ENCODE measurements around the gene GPR42. TPM values are rescaled to one million over a fixed set of nuclear protein-coding genes. Genes with fewer than 3 reads are reported as not detected.
A peak's percentile ranks its signal among the peaks of the same experiment; 100 is the strongest.
"Not testable (repeated sequence)": the region's sequence is repeated elsewhere in the genome, so short reads cannot be mapped to it uniquely, and the experiment has no call there.

GPR42 gene
- total RNA-seq, 1 experiment from 2014 or later, result not detected

- DNase-seq (ENCODE audit: low spot score), result no peak
- in situ Hi-C loops (cut with HindIII; ENCODE audit: low sequenced_read_pairs), result no loop called here
Measured at GRCh38 chr19:35345671-35346111, 25.2 kb upstream of the GPR42 start.

DNA sequence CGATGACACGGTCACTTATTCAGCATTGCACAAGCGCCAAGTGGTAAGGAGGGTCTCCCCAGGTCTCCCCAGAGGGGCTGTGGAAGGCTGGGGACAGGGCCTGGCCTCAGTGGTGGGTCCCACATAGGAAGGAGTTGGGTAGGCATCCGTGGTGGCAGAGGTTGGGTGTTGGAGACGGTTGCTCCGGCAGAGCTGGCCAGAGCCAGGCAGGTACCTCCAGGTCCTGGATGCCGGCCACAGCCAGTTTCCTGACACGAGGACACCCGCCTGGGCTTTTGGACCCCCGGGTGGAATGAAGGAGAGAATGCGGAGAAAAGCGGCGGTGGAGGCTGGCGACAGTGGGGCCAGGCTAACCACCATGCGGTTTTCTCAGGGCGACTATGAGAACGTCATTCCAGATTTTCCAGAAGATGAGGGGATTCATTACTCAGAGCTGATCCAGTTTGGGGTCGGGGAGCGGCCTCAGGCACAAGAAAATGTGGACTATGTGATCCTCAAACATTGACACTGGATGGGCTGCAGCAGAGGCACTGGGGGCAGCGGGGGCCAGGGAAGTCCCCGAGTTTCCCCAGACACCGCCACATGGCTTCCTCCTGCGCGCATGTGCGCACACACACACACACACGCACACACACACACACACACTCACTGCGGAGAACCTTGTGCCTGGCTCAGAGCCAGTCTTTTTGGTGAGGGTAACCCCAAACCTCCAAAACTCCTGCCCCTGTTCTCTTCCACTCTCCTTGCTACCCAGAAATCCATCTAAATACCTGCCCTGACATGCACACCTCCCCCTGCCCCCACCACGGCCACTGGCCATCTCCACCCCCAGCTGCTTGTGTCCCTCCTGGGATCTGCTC, 24.4 kb upstream of the GPR42 start:
- in situ Hi-C loops (cut with HindIII; ENCODE audit: low sequenced_read_pairs), result no loop called here
- DNase-seq (ENCODE audit: low spot score), result no peak

DNA sequence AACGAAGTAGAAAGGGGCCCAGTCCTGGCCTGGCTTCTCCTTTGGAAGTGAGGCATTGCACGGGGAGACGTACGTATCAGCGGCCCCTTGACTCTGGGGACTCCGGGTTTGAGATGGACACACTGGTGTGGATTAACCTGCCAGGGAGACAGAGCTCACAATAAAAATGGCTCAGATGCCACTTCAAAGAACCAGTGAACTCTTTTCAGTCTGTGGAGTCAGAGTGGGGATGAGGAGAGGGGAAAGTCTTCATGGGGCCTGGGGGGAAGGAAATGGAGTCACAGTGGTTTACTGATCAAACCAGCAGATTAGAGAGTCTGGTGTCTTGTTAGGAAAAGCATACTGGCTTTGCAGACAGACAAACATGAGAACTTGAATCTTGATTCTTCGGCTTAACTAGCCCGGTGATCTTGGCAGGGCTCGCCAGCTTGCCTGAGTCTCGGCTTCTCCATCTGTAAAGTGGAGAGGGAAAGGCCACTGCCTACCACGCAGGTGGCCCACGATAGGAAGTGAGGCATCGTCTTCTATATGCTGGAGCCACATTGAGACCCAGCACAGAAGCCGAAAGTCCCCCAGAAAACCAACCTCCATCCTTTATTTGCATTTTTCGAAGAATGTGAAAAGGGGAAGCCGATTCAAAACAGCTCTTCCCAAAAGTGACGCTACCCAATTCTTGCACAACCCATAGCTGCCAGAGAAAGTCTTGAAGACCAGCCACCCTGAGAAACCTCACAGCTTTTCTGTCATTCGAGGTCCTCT, 23.5 kb upstream of the GPR42 start, which contains the start of gene FFAR1:
Gene FFAR1 (plus strand): TSS at position 732 of the 759 bp plus-strand sequence. CDS start 3,650 bp downstream, outside the sequence.
- in situ Hi-C loops (cut with HindIII; ENCODE audit: low sequenced_read_pairs), result no loop called here
- no peak for DNase-seq (ENCODE audit: low spot score)

- DNase-seq (ENCODE audit: low spot score), result no peak
- in situ Hi-C loops (cut with HindIII; ENCODE audit: low sequenced_read_pairs), result no loop called here
Measured at GRCh38 chr19:35347930-35348298, 23.0 kb upstream of the GPR42 start.

GRCh38 chr19:35348911-35349611, 21.8 kb upstream of the GPR42 start:
- in situ Hi-C loops (cut with HindIII; ENCODE audit: low sequenced_read_pairs), result no loop called here
- DNase-seq (ENCODE audit: low spot score), result no peak

- DNase-seq (ENCODE audit: low spot score), result no peak
- in situ Hi-C loops (cut with HindIII; ENCODE audit: low sequenced_read_pairs), result loop anchor here (5.0 kb wide), 1 partner anchor 82 kb away; no protein-coding TSS in a partner anchor
Measured at GRCh38 chr19:35349614-35350521, 21.0 kb upstream of the GPR42 start.

DNA sequence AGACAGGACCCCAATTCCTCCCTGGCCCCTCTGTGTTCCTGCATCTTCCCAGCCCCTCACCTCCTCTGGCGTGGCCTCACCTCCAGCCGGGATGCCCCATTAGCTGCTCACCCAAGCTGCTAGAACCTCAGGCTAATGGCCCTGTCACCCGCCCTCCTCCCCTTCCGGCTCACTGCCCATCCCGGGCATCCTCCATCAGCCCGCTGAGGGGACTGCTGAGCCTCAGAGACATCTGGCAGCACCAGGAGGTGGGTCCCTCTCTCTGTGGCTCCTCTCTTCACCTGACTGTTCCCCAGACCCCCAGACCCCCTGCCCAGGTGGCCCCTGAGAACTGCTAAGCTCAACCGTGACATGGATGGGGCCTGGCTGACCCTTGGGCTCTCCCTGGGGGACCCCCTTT, 20.3 kb upstream of the GPR42 start:
- no peak for DNase-seq (ENCODE audit: low spot score)
- in situ Hi-C loops (cut with HindIII; ENCODE audit: low sequenced_read_pairs), result loop anchor here (5.0 kb wide), 1 partner anchor 82 kb away; no protein-coding TSS in a partner anchor

DNA sequence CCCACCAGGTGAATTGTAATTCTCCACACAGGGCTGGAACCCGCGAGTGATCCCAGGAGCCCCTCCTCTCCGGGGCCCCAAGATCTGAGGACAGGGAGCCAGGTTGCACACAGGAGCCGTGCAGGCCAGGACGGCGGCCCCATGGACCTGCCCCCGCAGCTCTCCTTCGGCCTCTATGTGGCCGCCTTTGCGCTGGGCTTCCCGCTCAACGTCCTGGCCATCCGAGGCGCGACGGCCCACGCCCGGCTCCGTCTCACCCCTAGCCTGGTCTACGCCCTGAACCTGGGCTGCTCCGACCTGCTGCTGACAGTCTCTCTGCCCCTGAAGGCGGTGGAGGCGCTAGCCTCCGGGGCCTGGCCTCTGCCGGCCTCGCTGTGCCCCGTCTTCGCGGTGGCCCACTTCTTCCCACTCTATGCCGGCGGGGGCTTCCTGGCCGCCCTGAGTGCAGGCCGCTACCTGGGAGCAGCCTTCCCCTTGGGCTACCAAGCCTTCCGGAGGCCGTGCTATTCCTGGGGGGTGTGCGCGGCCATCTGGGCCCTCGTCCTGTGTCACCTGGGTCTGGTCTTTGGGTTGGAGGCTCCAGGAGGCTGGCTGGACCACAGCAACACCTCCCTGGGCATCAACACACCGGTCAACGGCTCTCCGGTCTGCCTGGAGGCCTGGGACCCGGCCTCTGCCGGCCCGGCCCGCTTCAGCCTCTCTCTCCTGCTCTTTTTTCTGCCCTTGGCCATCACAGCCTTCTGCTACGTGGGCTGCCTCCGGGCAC, 19.3 kb upstream of the GPR42 start:
- DNase-seq (ENCODE audit: low spot score), result no peak
- in situ Hi-C loops (cut with HindIII; ENCODE audit: low sequenced_read_pairs), result loop anchor here (5.0 kb wide), 1 partner anchor 81 kb away; no protein-coding TSS in a partner anchor

DNA sequence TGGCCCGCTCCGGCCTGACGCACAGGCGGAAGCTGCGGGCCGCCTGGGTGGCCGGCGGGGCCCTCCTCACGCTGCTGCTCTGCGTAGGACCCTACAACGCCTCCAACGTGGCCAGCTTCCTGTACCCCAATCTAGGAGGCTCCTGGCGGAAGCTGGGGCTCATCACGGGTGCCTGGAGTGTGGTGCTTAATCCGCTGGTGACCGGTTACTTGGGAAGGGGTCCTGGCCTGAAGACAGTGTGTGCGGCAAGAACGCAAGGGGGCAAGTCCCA, 18.8 kb upstream of the GPR42 start:
- no peak for DNase-seq (ENCODE audit: low spot score)
- in situ Hi-C loops (cut with HindIII; ENCODE audit: low sequenced_read_pairs), result loop anchor here (5.0 kb wide), 1 partner anchor 80 kb away; no protein-coding TSS in a partner anchor

DNA sequence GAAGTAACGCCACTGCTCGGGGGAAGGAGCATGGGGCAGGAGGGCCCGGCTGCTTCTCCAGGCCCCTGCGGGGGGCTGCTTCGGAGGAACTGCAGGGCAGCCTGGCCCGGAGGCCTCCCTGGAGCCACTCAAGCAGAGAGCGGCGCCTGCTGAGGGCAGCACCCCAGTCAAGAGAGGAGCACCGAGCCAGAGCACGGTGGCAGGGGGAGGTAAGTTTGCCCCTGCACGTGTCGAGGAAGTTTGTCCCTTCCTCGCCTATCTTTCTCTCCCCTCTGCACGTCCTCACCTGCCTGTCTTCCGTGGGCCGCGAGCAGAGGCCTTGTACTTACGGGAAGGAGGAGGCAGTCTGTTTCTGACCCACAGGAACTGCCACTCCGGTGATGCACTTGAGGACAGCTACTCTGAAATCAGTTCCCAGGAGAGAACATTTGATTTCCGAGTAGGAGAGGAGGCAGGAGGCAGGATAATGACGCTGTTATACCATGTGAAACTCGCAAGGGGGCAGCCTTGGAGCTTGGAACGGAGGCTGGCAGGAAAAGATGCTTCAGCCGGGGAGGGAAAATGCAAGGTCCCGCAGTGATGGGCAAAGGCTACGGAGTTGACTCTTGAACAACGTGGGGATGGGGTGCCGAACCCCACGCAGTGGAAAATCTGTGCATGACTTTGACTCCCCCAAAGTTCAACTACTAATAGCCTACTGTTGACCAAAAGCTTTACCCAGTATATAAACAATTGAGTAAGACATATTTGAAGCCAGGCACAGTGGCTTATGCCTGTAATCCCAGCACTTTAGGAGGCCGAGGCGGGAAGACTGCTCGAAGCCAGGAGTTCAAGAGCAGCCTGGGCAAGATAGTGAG, 18.2 kb upstream of the GPR42 start:
- peak; percentile 64 for DNase-seq (ENCODE audit: low spot score)
- in situ Hi-C loops (cut with HindIII; ENCODE audit: low sequenced_read_pairs), result loop anchor here (5.0 kb wide), 1 partner anchor 80 kb away; no protein-coding TSS in a partner anchor

GRCh38 chr19:35353635-35354034, 17.2 kb upstream of the GPR42 start:
- in situ Hi-C loops (cut with HindIII; ENCODE audit: low sequenced_read_pairs), result loop anchor here (5.0 kb wide), 1 partner anchor 79 kb away; no protein-coding TSS in a partner anchor
- no peak for DNase-seq (ENCODE audit: low spot score)

GRCh38 chr19:35354898-35355297, 16.0 kb upstream of the GPR42 start:
- no peak for DNase-seq (ENCODE audit: low spot score)
- in situ Hi-C loops (cut with HindIII; ENCODE audit: low sequenced_read_pairs), result loop anchor here (5.0 kb wide), 1 partner anchor 77 kb away; no protein-coding TSS in a partner anchor

- no peak for DNase-seq (ENCODE audit: low spot score)
- in situ Hi-C loops (cut with HindIII; ENCODE audit: low sequenced_read_pairs), result no loop called here
Measured at GRCh38 chr19:35355791-35356460, 14.9 kb upstream of the GPR42 start.

DNA sequence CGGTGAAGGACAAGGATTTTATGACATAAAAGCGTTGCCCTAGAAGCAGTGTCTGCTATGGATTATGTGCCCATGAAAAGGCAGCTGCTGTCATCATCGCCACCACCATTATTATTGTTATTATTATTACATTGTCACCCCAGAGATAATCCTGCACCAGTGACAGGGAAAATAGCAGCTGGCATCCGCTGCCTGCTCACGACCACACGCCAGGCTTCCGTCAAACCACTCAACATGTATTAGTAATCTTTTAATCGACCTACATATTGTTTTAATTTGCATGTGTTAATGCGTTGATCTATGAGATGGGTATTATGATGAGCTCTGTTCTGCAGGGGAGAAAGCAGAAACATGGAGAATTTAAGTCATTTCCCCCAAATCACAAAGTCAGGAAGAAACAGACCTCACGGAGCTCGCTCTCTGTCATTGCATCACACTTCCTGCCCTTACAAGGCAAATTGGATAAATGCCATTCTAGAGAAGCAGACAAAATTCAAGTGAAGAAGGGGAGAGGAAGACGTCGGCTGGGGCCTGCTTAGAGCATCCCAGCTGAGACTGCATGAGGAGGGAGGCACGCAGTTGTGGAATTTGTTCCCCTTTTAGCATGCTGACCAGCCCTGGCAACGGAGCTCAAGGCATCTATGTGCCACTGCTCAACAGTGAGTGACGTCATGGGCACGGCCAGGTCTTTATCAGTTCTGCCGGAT, 12.8 kb upstream of the GPR42 start, which contains the start of gene FFAR3:
Gene FFAR3 (plus strand): TSS at position 594 of the 707 bp plus-strand sequence. CDS start 431 bp downstream, outside the sequence.
- in situ Hi-C loops (cut with HindIII; ENCODE audit: low sequenced_read_pairs), result no loop called here
- DNase-seq (ENCODE audit: low spot score), result no peak

DNA sequence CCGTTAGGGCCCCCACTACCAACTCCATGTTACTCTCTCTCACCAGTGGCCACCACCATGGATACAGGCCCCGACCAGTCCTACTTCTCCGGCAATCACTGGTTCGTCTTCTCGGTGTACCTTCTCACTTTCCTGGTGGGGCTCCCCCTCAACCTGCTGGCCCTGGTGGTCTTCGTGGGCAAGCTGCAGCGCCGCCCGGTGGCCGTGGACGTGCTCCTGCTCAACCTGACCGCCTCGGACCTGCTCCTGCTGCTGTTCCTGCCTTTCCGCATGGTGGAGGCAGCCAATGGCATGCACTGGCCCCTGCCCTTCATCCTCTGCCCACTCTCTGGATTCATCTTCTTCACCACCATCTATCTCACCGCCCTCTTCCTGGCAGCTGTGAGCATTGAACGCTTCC, 12.0 kb upstream of the GPR42 start:
- in situ Hi-C loops (cut with HindIII; ENCODE audit: low sequenced_read_pairs); DNase-seq (ENCODE audit: low spot score): not testable (repeated sequence)

DNA sequence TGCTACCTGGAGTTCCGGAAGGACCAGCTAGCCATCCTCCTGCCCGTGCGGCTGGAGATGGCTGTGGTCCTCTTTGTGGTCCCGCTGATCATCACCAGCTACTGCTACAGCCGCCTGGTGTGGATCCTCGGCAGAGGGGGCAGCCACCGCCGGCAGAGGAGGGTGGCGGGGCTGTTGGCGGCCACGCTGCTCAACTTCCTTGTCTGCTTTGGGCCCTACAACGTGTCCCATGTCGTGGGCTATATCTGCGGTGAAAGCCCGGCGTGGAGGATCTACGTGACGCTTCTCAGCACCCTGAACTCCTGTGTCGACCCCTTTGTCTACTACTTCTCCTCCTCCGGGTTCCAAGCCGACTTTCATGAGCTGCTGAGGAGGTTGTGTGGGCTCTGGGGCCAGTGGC, 11.5 kb upstream of the GPR42 start:
- in situ Hi-C loops (cut with HindIII; ENCODE audit: low sequenced_read_pairs); DNase-seq (ENCODE audit: low spot score): not testable (repeated sequence)

All from G401 (cell line).